ENCODE data around the gene KRT81. TPM values are rescaled to one million over a fixed set of nuclear protein-coding genes. Genes with fewer than 3 reads are reported as not detected.
A peak's percentile ranks its signal among the peaks of the same experiment; 100 is the strongest.
"Not testable (repeated sequence)": the region's sequence is repeated elsewhere in the genome, so short reads cannot be mapped to it uniquely, and the experiment has no call there.

KRT81 gene
- total RNA-seq, 1 donor from 2014 or later = 2.9 TPM

GRCh38 chr12:52275686-52276085 lies 15.6 kb downstream of the KRT81 start:
- no peak for DNase-seq (ENCODE audit: low spot score)

- DNase-seq (ENCODE audit: low spot score) = no peak
Observed at GRCh38 chr12:52274521-52275120, 16.7 kb downstream of the KRT81 start, which contains the start of gene KRT86. Gene KRT86, plus strand, starts transcription at chr12:52274645. Its CDS starts 27,272 bp downstream, at chr12:52301917.

DNA sequence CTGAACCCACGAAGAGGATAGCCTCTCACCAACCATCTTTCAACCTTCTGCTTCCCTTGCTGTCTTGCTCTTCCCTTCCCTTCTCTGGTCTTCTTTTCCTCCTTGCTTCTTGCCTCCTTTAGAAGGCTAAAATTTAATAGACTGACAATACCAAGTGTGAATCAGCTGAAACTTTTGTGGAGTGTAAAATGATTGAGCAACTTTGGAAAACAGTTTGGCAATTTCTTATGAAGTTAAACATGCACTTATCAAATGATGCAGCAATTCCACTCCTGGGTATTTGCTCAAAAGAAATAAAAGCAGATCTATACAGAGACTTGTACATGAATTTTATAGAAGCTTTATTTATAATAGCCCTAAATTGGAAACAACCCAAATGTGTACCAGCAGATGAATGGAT lies 20.2 kb downstream of the KRT81 start:
- DNase-seq (ENCODE audit: low spot score) = no peak

- DNase-seq (ENCODE audit: low spot score) = no peak
Observed at GRCh38 chr12:52270541-52271070, 20.7 kb downstream of the KRT81 start.

GRCh38 chr12:52268212-52268611 lies 23.1 kb downstream of the KRT81 start:
- DNase-seq (ENCODE audit: low spot score) = no peak

- no peak for DNase-seq (ENCODE audit: low spot score)
Observed at GRCh38 chr12:52267699-52268098, 23.6 kb downstream of the KRT81 start.

GRCh38 chr12:52267266-52267665 lies 24.1 kb downstream of the KRT81 start:
- no peak for DNase-seq (ENCODE audit: low spot score)

- DNase-seq (ENCODE audit: low spot score) = no peak
Observed at GRCh38 chr12:52266514-52266913, 24.8 kb downstream of the KRT81 start.

DNA sequence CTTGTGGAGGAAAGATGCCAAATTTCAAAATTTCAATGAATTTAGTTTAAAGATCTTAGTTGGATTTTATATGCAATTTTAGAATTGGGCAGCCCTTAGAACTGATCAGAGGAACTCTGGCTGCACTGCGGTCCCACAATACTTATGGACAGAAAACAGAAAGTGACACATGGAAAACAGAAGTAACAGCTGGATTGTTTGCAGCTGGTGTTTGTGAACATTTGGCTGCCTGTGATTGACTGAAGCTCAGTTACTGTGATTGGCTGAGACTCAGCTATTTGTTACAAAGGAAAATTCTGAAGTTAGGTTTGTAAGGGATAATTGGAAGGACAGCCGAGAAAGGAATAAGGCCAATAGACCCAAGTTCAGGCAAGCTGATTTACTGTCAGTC lies 26.9 kb downstream of the KRT81 start:
- no peak for DNase-seq (ENCODE audit: low spot score)

DNA sequence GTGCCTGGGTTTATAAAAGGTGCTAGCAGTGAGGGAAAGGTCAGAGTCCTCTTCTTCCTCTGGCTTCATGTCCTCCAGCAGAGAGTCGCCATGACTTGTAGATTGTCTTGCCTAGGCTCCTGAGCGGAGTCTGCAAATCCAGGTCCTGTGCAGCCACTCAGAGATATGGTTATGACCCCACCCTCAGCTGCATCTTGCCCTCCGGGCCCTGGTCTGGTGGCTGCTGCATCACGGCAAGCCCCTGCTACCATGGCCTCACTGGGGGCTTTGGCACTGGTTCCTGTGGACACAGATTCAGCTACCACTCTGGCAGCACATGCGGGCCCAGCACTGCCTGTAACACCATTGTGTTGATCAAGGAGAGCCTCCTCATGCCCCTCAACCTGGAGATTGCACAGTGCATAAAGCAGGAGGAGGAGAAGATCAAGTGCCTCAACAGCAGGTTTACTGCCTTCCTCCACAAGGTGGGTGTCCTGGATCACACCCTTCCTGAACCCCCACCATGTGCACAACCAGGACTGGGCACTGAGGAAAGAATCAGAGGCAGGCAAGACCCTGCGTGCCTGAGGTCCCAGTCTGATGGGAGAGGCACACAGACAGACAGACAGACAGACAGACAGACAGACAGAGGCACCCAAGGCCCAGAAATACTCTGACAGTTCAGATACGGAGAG lies 27.4 kb downstream of the KRT81 start:
- no peak for DNase-seq (ENCODE audit: low spot score)

GRCh38 chr12:52262286-52262685 lies 29.0 kb downstream of the KRT81 start:
- no peak for DNase-seq (ENCODE audit: low spot score)

DNA sequence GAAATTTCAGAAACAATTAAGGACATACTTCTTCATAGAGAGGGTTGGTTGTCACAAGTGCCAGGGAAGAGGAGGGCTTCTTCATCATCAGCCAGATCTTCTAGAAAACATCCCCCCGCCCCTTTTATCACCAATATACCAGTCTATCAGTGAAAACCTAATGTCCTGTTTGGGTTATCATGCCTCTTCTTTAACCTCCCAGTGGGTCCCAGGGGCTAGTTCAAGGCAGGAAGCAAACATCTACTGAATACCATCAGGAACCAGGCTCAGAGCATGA lies 30.2 kb downstream of the KRT81 start:
- DNase-seq (ENCODE audit: low spot score) = no peak

GRCh38 chr12:52260361-52261207 lies 30.8 kb downstream of the KRT81 start:
- no peak for DNase-seq (ENCODE audit: low spot score)

GRCh38 chr12:52259657-52260243 lies 31.6 kb downstream of the KRT81 start:
- no peak for DNase-seq (ENCODE audit: low spot score)

- peak; percentile 36 for DNase-seq (ENCODE audit: low spot score)
Observed at GRCh38 chr12:52258335-52258901, 32.9 kb downstream of the KRT81 start.

DNA sequence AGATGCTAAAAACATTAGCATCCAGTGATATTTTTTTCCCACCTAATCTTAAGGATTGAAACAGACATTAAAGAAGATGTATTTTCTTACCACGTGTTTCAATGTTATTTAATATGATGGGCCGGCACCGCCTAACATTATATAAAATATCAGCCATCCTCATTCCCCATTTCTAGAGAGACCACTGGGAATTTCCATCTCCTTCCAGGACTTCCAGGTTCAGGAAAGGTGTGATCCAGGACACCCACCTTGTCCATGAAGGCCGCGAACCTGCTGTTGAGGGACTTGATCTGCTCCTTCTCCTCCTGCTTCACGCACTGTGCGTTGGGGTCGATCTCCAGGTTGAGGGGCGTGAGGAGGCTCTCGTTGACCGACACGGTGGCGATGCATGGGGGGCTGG lies 33.4 kb downstream of the KRT81 start:
- DNase-seq (ENCODE audit: low spot score) = not testable (repeated sequence)

DNA sequence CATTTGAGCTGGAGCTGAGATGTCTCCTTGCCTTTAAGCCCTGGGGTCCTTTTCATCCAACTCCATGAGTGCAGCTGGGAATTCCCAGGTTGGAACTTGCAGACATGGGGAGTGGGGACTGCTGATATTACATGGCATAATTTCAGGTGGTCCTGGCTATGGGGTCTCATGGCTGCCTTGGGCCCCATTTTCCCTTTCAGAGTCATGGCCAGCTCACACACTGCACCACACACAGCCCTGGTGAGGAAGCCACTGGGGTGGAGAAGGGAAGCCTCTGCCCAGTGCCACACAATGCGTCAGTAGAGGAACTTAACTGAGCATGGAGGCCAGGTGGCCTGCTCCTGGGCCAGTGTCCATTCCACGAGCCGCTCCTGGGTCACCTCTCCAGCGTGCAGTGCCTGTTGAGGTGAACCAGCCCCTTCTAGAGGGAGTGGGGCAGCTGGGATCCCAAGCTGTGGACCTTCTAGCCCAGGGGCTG lies 34.2 kb downstream of the KRT81 start:
- DNase-seq (ENCODE audit: low spot score) = no peak

DNA sequence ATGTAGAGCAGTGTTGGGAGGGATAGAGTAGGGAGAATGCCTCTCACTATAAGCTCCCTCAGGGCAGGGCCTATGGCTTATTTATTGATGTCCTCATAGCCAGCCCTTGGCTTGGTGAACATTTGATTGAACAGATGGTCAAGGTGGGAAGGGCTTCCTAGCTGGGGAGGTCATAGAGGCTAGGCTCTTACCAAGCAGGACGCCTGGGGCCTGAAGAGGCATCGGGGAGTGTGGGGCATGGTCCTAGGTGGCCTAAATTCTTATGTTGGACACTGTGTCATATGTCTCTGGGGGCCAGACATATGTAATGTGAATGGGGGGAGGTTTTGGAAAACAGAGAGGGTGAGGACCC lies 34.8 kb downstream of the KRT81 start:
- no peak for DNase-seq (ENCODE audit: low spot score)

- no peak for DNase-seq (ENCODE audit: low spot score)
Observed at GRCh38 chr12:52255926-52256583, 35.3 kb downstream of the KRT81 start.

DNA sequence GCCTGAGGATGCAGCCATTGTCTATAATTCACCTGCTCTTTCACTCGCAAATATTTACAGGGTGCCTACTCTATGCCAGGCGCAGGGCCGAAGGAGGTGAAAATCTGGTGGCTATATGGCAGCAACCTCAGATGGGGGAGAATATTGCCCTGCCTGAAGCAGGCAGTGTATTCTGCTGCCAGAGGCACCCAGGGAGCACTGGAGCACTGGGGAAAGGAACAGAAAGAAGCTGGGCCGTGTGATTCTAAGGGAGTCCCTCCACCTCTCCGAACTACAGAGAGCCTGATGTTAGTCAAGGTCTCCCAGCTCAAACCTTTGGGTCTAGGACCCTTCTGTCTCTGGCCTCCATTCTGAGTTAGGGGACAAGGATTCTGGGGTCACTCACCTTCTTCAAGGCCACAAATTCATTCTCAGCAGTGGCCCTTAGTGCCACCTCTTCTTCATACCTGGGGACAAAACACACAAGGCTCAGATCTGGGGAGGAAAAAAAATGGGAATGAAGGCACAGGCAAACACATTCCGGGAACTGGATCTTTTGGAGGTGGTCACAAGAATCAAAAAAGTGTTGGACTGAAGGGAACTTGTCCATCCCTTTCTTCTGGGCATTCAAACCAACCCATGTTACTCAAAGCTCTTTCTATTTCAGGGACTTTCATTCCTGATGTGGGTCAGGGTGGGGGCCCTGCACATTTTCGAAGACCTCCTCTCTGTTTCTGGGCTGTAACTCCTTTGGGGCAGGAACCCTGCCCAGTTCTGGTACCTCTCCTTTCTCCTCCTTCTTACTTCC lies 36.2 kb downstream of the KRT81 start:
- no peak for DNase-seq (ENCODE audit: low spot score)
